ENCODE results near the gene PNPO. TPM values are rescaled to one million over a fixed set of nuclear protein-coding genes. Genes with fewer than 3 reads are reported as not detected.

PNPO gene
- polyA plus RNA-seq (2014; cell fraction: cytosol; rRNA removed) = 25.8 and 37.8 TPM in 2 replicates
- 16.6 and 19.1 TPM in 2 replicates for polyA plus RNA-seq (2014; cell fraction: nucleus; rRNA removed)

DNA sequence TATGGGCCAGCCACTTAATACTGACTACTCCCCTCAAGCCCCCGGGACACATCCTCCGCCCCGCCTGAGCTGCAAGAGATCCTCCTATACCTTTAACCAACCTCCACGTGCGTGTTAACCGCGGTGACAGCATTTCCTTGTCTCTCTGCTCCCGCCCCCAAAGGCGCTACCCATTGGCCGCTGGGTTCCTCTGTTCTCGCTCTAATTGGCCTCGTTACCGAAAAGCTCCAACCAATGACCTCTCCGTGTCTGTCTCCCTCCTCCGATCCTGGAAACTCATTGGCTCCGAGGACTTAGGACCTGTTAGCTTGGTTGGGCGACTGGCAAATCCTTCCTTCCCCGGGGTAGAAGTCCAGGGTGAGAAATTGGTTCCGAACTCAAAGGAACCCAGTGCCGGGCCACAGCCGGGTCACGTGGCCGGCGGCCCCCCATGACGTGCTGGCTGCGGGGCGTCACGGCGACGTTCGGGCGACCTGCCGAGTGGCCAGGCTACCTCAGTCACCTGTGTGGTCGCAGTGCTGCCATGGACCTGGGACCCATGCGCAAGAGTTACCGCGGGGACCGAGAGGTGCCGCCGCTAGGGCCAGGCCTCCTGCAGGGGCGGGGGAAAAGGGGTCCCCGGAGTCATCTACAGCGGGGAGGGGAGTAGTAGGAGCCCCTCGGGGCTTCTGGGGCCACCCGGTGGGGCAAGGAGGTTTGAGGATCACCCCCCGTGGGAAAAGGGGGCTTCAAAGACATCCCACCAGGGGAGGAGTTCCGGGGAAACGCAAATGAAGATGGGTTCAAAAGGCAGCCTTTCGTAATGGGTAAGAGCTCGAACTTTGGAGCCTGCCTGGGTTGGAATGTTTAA is at the start of gene PNPO:
TSS of gene PNPO (plus strand) at position 326 of the 850 bp plus-strand sequence. CDS start at position 431, 105 bp downstream.
- peak; percentile 99 for DNase-seq (ENCODE audit: low spot score)

- DNase-seq (ENCODE audit: low spot score) = no peak
Observed at GRCh38 chr17:47894498-47895346, 46.6 kb upstream of the PNPO start.

GRCh38 chr17:47895347-47895855 is 46.0 kb upstream of the PNPO start:
- DNase-seq (ENCODE audit: low spot score) = no peak

GRCh38 chr17:47895856-47896671 is 45.3 kb upstream of the PNPO start, which contains the start of gene SP2:
Gene SP2 (plus strand): TSS chr17:47896236. CDS start chr17:47896287, 51 bp downstream.
- DNase-seq (ENCODE audit: low spot score) = peak; percentile 100

DNA sequence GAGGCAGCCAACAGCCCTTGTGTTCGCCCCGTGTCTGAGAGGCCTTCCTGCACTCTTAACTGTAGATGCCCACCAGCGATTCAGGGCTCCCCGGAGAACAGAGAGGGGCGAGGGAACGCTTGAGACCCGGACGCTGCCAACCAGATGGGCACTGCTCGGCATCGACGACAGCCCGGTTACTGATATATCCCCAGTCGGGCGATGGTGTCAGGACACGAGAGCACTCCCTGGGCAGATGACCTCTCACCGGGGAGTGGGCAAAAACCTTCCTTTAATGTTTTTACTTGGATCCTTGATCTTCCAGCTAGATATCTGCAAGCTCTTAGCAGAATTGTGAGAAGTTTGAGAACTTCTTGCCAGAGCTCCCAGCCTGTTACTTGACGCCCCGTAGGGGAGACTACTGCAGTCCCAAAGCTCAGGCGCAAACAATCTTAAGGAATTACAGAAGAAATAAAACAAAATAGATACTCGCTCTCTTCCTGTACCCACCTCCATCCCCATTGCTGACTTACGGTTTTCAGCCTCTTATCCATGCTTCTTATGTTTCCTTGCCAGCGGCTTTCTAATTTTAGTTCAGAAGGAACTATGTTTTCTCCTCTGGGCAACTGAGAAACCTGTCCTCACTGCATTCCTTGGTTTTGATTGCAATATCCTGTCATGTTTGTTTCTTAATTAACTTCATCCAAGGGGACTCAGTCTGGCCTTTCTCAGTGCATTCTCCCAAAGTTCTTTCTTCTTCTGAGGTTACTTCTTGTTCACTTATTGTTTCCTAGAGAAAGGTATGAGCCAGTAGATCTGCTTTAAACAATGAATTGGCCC is 44.5 kb upstream of the PNPO start:
- no peak for DNase-seq (ENCODE audit: low spot score)

GRCh38 chr17:47897561-47897960 is 43.8 kb upstream of the PNPO start:
- no peak for DNase-seq (ENCODE audit: low spot score)

- no peak for DNase-seq (ENCODE audit: low spot score)
Observed at GRCh38 chr17:47898241-47898640, 43.1 kb upstream of the PNPO start.

GRCh38 chr17:47899643-47900042 is 41.7 kb upstream of the PNPO start:
- no peak for DNase-seq (ENCODE audit: low spot score)

- no peak for DNase-seq (ENCODE audit: low spot score)
Observed at GRCh38 chr17:47901423-47901822, 39.9 kb upstream of the PNPO start.

DNA sequence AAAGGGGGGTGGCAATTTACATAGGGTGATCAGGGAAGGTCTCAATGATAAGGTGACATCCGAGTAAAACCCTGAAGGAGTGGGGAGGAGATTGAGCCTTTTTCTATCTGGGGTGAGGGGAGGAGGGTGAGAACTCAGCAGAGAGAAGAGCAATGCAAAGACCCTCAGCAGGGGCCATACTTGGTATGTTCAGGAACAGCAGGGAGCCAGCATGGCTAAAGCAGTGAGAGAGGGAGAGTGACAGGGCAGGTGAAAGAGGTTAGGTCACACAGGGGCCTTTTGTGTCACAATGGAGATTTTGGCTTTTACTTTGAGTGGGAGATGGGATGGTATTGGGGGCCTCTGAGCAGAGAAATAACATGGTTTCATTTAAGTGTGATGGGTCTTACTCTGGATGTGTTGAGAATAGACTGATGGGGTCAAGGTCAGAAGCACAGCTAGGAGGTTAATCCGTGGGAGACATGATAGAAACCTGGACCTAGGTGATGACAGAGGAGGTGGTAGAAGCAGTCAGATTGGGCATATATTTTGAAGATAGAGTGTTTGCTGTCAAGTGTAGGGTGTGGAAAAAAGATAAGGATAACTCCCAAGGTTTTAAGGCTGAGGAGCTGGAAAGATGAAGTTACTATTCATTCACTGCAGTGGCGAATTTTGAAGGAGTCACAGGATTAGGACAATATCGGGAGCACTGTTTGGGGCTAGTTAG is 39.2 kb upstream of the PNPO start:
- no peak for DNase-seq (ENCODE audit: low spot score)

GRCh38 chr17:47905221-47905733 is 36.1 kb upstream of the PNPO start:
- no peak for DNase-seq (ENCODE audit: low spot score)

GRCh38 chr17:47906443-47906842 is 34.9 kb upstream of the PNPO start:
- no peak for DNase-seq (ENCODE audit: low spot score)

- DNase-seq (ENCODE audit: low spot score) = no peak
Observed at GRCh38 chr17:47907932-47908562, 33.3 kb upstream of the PNPO start.

DNA sequence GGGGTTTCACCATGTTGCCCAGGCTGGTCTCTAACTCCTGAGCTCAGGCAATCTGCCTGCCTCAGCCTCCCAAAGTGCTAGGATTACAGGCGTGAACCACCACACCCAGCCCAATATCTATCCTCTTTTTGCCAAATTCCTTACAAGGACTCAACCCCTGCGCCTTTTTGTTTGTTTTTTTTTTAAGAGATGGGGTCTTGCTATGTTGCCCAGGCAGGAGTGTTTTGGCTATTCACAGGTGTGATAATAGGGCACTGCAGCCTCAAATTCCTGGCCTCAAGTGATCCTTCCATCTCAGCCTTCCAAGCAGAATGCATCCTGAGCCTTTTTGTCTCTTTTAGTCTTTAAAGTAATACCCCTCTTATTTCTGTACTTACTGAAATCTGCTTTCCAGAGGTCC is 28.3 kb upstream of the PNPO start:
- DNase-seq (ENCODE audit: low spot score) = no peak

GRCh38 chr17:47914306-47914948 is 26.9 kb upstream of the PNPO start:
- no peak for DNase-seq (ENCODE audit: low spot score)

- no peak for DNase-seq (ENCODE audit: low spot score)
Observed at GRCh38 chr17:47915776-47916398, 25.5 kb upstream of the PNPO start.

DNA sequence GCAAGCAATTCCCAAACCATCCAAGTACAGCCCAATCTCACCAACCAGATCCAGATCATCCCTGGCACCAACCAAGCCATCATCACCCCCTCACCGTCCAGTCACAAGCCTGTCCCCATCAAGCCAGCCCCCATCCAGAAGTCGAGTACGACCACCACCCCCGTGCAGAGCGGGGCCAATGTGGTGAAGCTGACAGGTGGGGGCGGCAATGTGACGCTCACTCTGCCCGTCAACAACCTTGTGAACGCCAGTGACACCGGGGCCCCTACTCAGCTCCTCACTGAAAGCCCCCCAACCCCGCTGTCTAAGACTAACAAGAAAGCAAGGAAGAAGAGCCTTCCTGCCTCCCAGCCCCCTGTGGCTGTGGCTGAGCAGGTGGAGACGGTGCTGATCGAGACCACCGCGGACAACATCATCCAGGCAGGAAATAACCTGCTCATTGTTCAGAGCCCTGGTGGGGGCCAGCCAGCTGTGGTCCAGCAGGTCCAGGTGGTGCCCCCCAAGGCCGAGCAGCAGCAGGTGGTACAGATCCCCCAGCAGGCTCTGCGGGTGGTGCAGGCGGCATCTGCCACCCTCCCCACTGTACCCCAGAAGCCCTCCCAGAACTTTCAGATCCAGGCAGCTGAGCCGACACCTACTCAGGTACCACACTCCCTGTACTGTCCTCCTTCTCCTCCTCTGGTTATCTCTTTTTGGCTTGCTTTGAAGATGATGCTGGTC is 24.7 kb upstream of the PNPO start:
- no peak for DNase-seq (ENCODE audit: low spot score)
